ENCODE results near the gene GPC6.
"Not testable (repeated sequence)": the region's sequence is repeated elsewhere in the genome, so short reads cannot be mapped to it uniquely, and the experiment has no call there.

Gene GPC6

DNA sequence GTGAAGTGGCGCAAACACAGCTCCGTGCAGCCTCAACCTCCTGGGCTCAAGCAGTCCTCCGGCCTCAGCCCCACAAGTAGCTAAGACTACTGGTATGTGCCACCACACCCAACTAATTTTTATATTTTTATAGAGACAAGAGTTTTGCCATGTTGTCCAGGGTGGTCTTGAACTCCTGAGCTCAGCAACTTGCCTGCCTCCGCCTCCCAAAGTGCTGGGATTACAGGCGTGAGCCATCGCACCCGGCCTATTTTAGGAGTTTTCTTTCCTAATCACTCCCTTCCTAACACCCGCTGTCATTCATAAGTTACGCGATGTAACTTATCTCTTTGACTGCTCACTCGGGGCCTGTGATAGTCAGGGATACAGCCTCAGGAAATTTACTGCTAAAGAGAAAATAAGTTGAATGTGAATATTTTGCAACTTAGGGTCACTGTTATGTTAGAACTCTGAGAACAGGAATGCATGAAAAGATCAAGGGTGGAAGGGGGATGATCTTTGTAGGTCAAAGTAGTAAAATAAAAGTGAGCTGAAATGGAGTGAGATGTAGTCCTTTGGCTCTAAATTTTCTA lies 1112.6 kb downstream of the GPC6 start:
- Histone ChIP-seq H3K4me2 (ENCODE audit: low read length, poor library complexity, severe bottlenecking) (no peak overlapping the region), H2BK5ac (ENCODE audit: low read depth, low read length, poor library complexity, severe bottlenecking) (no peak overlapping the region), H3K4ac (ENCODE audit: low read depth in 1 of 2, low read length in 2 of 2) (no peak overlapping the region), H3K9ac (ENCODE audit: low read length) (no peak overlapping the region), H3K4me3 (ENCODE audit: insufficient read depth in 1 of 2, low read depth in 1 of 2, low read length in 2 of 2) (no peak overlapping the region), H2AFZ (ENCODE audit: low read depth, low read length) (no peak overlapping the region), H2BK15ac (ENCODE audit: low read depth, poor library complexity, severe bottlenecking) (no peak overlapping the region), H2BK12ac (ENCODE audit: low read length in 2 of 2) (no peak overlapping the region), H3K36me3 (ENCODE audit: control insufficient read depth in 1 of 2, insufficient read depth in 2 of 2, low read depth in 1 of 2, low read length in 2 of 2) (no peaks in the 10 kb centered on the region), H3K79me1 (replicated peaks; ENCODE audit: low read length, poor library complexity, severe bottlenecking) (no peaks in the 10 kb centered on the region), H4K91ac (ENCODE audit: low read length) (no peak overlapping the region), H2BK120ac (ENCODE audit: low read depth, low read length) (no peak overlapping the region), H2AK5ac (ENCODE audit: low read length, severe bottlenecking) (no peak overlapping the region), H3K4me1 (ENCODE audit: control insufficient read depth, insufficient read depth, low read depth, low read length) (peaks cover 7% of the 10 kb centered on the region), H3K18ac (ENCODE audit: low read depth in 1 of 2, low read length in 2 of 2) (no peak overlapping the region), H3K27me3 (ENCODE audit: control insufficient read depth in 1 of 2, insufficient read depth in 1 of 2, low read length in 2 of 2) (no peaks in the 10 kb centered on the region), H3K9me3 (ENCODE audit: control insufficient read depth, low read length) (no peaks in the 10 kb centered on the region), H3K14ac (ENCODE audit: low read length in 2 of 2) (no peak overlapping the region), H3K27ac (ENCODE audit: low read length, poor library complexity, severe bottlenecking) (no peak overlapping the region), H4K8ac (ENCODE audit: low read length) (no peak overlapping the region), H3K23ac (ENCODE audit: low read length in 2 of 2) (no peak overlapping the region)
- no peak for DNase-seq
- 93% methylated on average over 10 of the region's 11 CpGs for WGBS

DNA sequence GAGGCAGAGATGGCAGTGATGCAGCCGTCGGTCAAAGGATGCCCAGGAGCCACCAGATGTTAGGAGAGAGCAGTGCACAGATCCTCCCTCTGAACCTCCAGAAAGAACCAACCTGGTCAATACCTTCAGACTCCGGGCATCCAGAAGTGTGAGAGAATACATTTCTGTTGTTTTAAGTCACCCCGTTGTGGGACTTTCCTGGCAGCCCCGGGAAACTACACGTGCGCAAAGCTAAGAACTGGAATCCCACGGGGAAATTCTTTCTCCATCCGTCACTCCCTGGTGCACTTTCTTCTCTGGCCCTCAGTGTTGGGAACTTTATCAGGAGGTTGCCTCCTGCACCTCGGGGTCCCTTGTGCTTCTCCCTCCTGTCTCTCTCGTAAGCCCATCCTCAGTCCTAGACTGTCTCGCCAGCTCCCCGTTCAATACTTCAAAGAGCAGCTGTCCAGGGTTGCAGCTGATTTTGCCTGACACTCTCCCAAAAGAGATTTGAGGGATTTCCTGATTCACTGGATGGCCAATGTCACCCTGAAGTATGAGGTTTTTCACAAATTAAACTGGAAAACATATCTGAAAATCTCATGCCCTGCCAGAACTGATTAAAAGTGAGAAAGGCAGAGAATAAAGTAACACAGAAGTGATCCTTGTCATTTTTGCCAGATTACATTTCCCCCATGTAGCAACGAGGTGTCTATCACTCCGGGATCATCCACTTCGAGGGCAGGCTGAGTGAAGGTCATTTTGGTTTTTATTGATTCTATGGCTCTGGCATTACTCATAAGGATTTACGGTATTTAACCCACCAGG lies 1116.0 kb downstream of the GPC6 start:
- Histone ChIP-seq H4K91ac (ENCODE audit: low read length) (peak overlapping the region; percentile 53), H3K27me3 (ENCODE audit: control insufficient read depth in 1 of 2, insufficient read depth in 1 of 2, low read length in 2 of 2) (no peaks in the 10 kb centered on the region), H2BK15ac (ENCODE audit: low read depth, poor library complexity, severe bottlenecking) (no peak overlapping the region), H2AK5ac (ENCODE audit: low read length, severe bottlenecking) (peak overlapping the region; percentile 62), H3K14ac (ENCODE audit: low read length in 2 of 2) (no peak overlapping the region), H2BK12ac (ENCODE audit: low read length in 2 of 2) (peak overlapping the region; percentile 32 to 57), H3K4me3 (ENCODE audit: insufficient read depth in 1 of 2, low read depth in 1 of 2, low read length in 2 of 2) (no peak overlapping the region), H2BK5ac (ENCODE audit: low read depth, low read length, poor library complexity, severe bottlenecking) (no peak overlapping the region), H3K9ac (ENCODE audit: low read length) (no peak overlapping the region), H3K23ac (ENCODE audit: low read length in 2 of 2) (no peak overlapping the region), H3K4ac (ENCODE audit: low read depth in 1 of 2, low read length in 2 of 2) (peak overlapping the region in 1 of 2 experiments; percentile 18), H3K18ac (ENCODE audit: low read depth in 1 of 2, low read length in 2 of 2) (peak overlapping the region; percentile 15 to 69), H2AFZ (ENCODE audit: low read depth, low read length) (no peak overlapping the region), H3K36me3 (ENCODE audit: control insufficient read depth in 1 of 2, insufficient read depth in 2 of 2, low read depth in 1 of 2, low read length in 2 of 2) (no peaks in the 10 kb centered on the region), H2BK120ac (ENCODE audit: low read depth, low read length) (peak overlapping the region; percentile 57), H3K27ac (ENCODE audit: low read length, poor library complexity, severe bottlenecking) (no peak overlapping the region), H4K8ac (ENCODE audit: low read length) (no peak overlapping the region), H3K79me1 (replicated peaks; ENCODE audit: low read length, poor library complexity, severe bottlenecking) (no peaks in the 10 kb centered on the region), H3K4me2 (ENCODE audit: low read length, poor library complexity, severe bottlenecking) (no peak overlapping the region), H3K9me3 (ENCODE audit: control insufficient read depth, low read length) (no peaks in the 10 kb centered on the region), H3K4me1 (ENCODE audit: control insufficient read depth, insufficient read depth, low read depth, low read length) (peaks cover 7% of the 10 kb centered on the region)
- DNase-seq: peak; percentile 26
- 84% methylated on average over 17 of the region's 17 CpGs for WGBS

- H3K18ac ChIP-seq (ENCODE audit: low read depth in 1 of 2, low read length in 2 of 2): no peak overlapping the region
- no peaks in the 10 kb centered on the region for H3K36me3 ChIP-seq (ENCODE audit: control insufficient read depth in 1 of 2, insufficient read depth in 2 of 2, low read depth in 1 of 2, low read length in 2 of 2)
- H4K91ac ChIP-seq (ENCODE audit: low read length): no peak overlapping the region
- no peaks in the 10 kb centered on the region for H3K79me1 ChIP-seq (replicated peaks; ENCODE audit: low read length, poor library complexity, severe bottlenecking)
- H3K27me3 ChIP-seq (ENCODE audit: control insufficient read depth in 1 of 2, insufficient read depth in 1 of 2, low read length in 2 of 2): no peaks in the 10 kb centered on the region
- no peak overlapping the region for H3K23ac ChIP-seq (ENCODE audit: low read length in 2 of 2)
- 59% methylated on average over 7 of the region's 7 CpGs for WGBS
- no peak overlapping the region for H3K27ac ChIP-seq (ENCODE audit: low read length, poor library complexity, severe bottlenecking)
- H2BK15ac ChIP-seq (ENCODE audit: low read depth, poor library complexity, severe bottlenecking): no peak overlapping the region
- no peak overlapping the region for H2BK120ac ChIP-seq (ENCODE audit: low read depth, low read length)
- no peak overlapping the region for H3K4me3 ChIP-seq (ENCODE audit: insufficient read depth in 1 of 2, low read depth in 1 of 2, low read length in 2 of 2)
- no peak overlapping the region for H2BK12ac ChIP-seq (ENCODE audit: low read length in 2 of 2)
- no peak overlapping the region for H2AFZ ChIP-seq (ENCODE audit: low read depth, low read length)
- peaks cover 7% of the 10 kb centered on the region for H3K4me1 ChIP-seq (ENCODE audit: control insufficient read depth, insufficient read depth, low read depth, low read length)
- H3K4ac ChIP-seq (ENCODE audit: low read depth in 1 of 2, low read length in 2 of 2): no peak overlapping the region
- H2BK5ac ChIP-seq (ENCODE audit: low read depth, low read length, poor library complexity, severe bottlenecking): no peak overlapping the region
- H3K4me2 ChIP-seq (ENCODE audit: low read length, poor library complexity, severe bottlenecking): no peak overlapping the region
- H2AK5ac ChIP-seq (ENCODE audit: low read length, severe bottlenecking): no peak overlapping the region
- no peak overlapping the region for H3K9ac ChIP-seq (ENCODE audit: low read length)
- peak; percentile 83 for DNase-seq
- no peaks in the 10 kb centered on the region for H3K9me3 ChIP-seq (ENCODE audit: control insufficient read depth, low read length)
- no peak overlapping the region for H3K14ac ChIP-seq (ENCODE audit: low read length in 2 of 2)
- no peak overlapping the region for H4K8ac ChIP-seq (ENCODE audit: low read length)
Observed at GRCh38 chr13:94343243-94343585, 1116.6 kb downstream of the GPC6 start.

DNA sequence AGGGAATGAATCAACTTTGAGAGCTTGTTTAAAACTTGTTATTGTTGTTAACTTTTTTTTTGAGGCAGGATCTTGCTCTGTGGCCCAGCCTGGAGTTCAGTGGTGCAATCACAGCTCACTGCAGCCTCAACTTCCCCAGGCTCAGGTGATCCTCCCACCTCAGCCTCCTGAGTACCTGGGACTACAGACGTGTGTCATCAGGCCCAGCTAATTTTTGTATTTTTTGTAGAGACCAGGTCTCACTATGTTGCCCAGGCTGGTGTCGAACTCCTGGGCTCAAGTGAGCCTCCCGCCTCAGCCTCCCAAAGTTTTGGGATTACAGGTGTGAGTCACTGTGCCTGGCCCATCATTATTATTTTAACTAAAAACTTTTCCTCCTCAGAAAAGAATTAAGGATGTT lies 1117.1 kb downstream of the GPC6 start:
- not testable (repeated sequence) for H3K9ac ChIP-seq (ENCODE audit: low read length); H4K8ac ChIP-seq (ENCODE audit: low read length); H2BK5ac ChIP-seq (ENCODE audit: low read depth, low read length, poor library complexity, severe bottlenecking); H2AK5ac ChIP-seq (ENCODE audit: low read length, severe bottlenecking); H2BK15ac ChIP-seq (ENCODE audit: low read depth, poor library complexity, severe bottlenecking); H3K4me3 ChIP-seq (ENCODE audit: insufficient read depth in 1 of 2, low read depth in 1 of 2, low read length in 2 of 2); H3K79me1 ChIP-seq (replicated peaks; ENCODE audit: low read length, poor library complexity, severe bottlenecking); H3K9me3 ChIP-seq (ENCODE audit: control insufficient read depth, low read length); H3K23ac ChIP-seq (ENCODE audit: low read length in 2 of 2); H4K91ac ChIP-seq (ENCODE audit: low read length); H3K4me1 ChIP-seq (ENCODE audit: control insufficient read depth, insufficient read depth, low read depth, low read length); H2AFZ ChIP-seq (ENCODE audit: low read depth, low read length); H3K27ac ChIP-seq (ENCODE audit: low read length, poor library complexity, severe bottlenecking); H2BK120ac ChIP-seq (ENCODE audit: low read depth, low read length); H3K36me3 ChIP-seq (ENCODE audit: control insufficient read depth in 1 of 2, insufficient read depth in 2 of 2, low read depth in 1 of 2, low read length in 2 of 2); DNase-seq; H2BK12ac ChIP-seq (ENCODE audit: low read length in 2 of 2); H3K27me3 ChIP-seq (ENCODE audit: control insufficient read depth in 1 of 2, insufficient read depth in 1 of 2, low read length in 2 of 2); H3K14ac ChIP-seq (ENCODE audit: low read length in 2 of 2); H3K4me2 ChIP-seq (ENCODE audit: low read length, poor library complexity, severe bottlenecking)
- whole genome bisulfite sequencing: 100% methylated on average over 3 of the region's 3 CpGs
- peak overlapping the region in 1 of 2 experiments; percentile 64 for H3K18ac ChIP-seq (ENCODE audit: low read depth in 1 of 2, low read length in 2 of 2)
- H3K4ac ChIP-seq (ENCODE audit: low read depth in 1 of 2, low read length in 2 of 2): peak overlapping the region in 1 of 2 experiments; percentile 35

Measured in mesenchymal stem cell (in vitro differentiated cells and primary cell).